Measurements from ENCODE around the gene DGKD.
A peak's percentile ranks its signal among the peaks of the same experiment; 100 is the strongest.
"Not testable (repeated sequence)": the region's sequence is repeated elsewhere in the genome, so short reads cannot be mapped to it uniquely, and the experiment has no call there.

DGKD gene

GRCh38 chr2:233362742-233363141 is 8.4 kb downstream of the DGKD start:
- Mint-ChIP-seq H3K4me3 (no peak overlapping the region), H3K27ac (no peak overlapping the region), H3K36me3 (ENCODE audit: low read depth) (peaks cover 77% of the 10 kb centered on the region), H3K4me1 (ENCODE audit: low read depth) (peaks cover 81% of the 10 kb centered on the region), H3K9me3 (no peaks in the 10 kb centered on the region), H3K27me3 (no peaks in the 10 kb centered on the region)

- peak overlapping the region; percentile 19 for H3K27ac Mint-ChIP-seq
- peaks cover 70% of the 10 kb centered on the region for H3K36me3 Mint-ChIP-seq (ENCODE audit: low read depth)
- no peak overlapping the region for H3K4me3 Mint-ChIP-seq
- H3K9me3 Mint-ChIP-seq: no peaks in the 10 kb centered on the region
- no peaks in the 10 kb centered on the region for H3K27me3 Mint-ChIP-seq
- H3K4me1 Mint-ChIP-seq (ENCODE audit: low read depth): peaks cover 81% of the 10 kb centered on the region
Observed at GRCh38 chr2:233363744-233364235, 9.5 kb downstream of the DGKD start.

- Mint-ChIP-seq H3K27me3 (no peaks in the 10 kb centered on the region), H3K27ac (peak overlapping the region; percentile 57), H3K4me1 (ENCODE audit: low read depth) (peaks cover 79% of the 10 kb centered on the region), H3K36me3 (ENCODE audit: low read depth) (peaks cover 63% of the 10 kb centered on the region), H3K4me3 (no peak overlapping the region), H3K9me3 (no peaks in the 10 kb centered on the region)
Observed at GRCh38 chr2:233365861-233366520, 11.7 kb downstream of the DGKD start.

- H3K4me1 Mint-ChIP-seq (ENCODE audit: low read depth): peaks cover 76% of the 10 kb centered on the region
- no peak overlapping the region for H3K27ac Mint-ChIP-seq
- peaks cover 59% of the 10 kb centered on the region for H3K36me3 Mint-ChIP-seq (ENCODE audit: low read depth)
- no peaks in the 10 kb centered on the region for H3K27me3 Mint-ChIP-seq
- H3K4me3 Mint-ChIP-seq: no peak overlapping the region
- H3K9me3 Mint-ChIP-seq: no peaks in the 10 kb centered on the region
Observed at GRCh38 chr2:233367586-233367985, 13.3 kb downstream of the DGKD start.

GRCh38 chr2:233368756-233369155 is 14.5 kb downstream of the DGKD start:
- Mint-ChIP-seq H3K27me3 (no peaks in the 10 kb centered on the region), H3K4me3 (no peak overlapping the region), H3K36me3 (ENCODE audit: low read depth) (peaks cover 63% of the 10 kb centered on the region), H3K9me3 (no peaks in the 10 kb centered on the region), H3K4me1 (ENCODE audit: low read depth) (peaks cover 73% of the 10 kb centered on the region), H3K27ac (no peak overlapping the region)

- Mint-ChIP-seq H3K36me3 (ENCODE audit: low read depth) (peaks cover 56% of the 10 kb centered on the region), H3K4me1 (ENCODE audit: low read depth) (peaks cover 65% of the 10 kb centered on the region), H3K4me3 (no peak overlapping the region), H3K27me3 (no peaks in the 10 kb centered on the region), H3K9me3 (no peaks in the 10 kb centered on the region), H3K27ac (no peak overlapping the region)
Observed at GRCh38 chr2:233369462-233369861, 15.2 kb downstream of the DGKD start.

GRCh38 chr2:233369897-233370685 is 15.8 kb downstream of the DGKD start:
- no peak overlapping the region for H3K27ac Mint-ChIP-seq
- H3K4me1 Mint-ChIP-seq (ENCODE audit: low read depth): peaks cover 59% of the 10 kb centered on the region
- H3K4me3 Mint-ChIP-seq: no peak overlapping the region
- no peaks in the 10 kb centered on the region for H3K9me3 Mint-ChIP-seq
- no peaks in the 10 kb centered on the region for H3K27me3 Mint-ChIP-seq
- peaks cover 51% of the 10 kb centered on the region for H3K36me3 Mint-ChIP-seq (ENCODE audit: low read depth)

GRCh38 chr2:233371641-233372040 is 17.3 kb downstream of the DGKD start:
- Mint-ChIP-seq H3K36me3 (ENCODE audit: low read depth) (peaks cover 55% of the 10 kb centered on the region), H3K9me3 (no peaks in the 10 kb centered on the region), H3K4me1 (ENCODE audit: low read depth) (peaks cover 56% of the 10 kb centered on the region), H3K27me3 (no peaks in the 10 kb centered on the region), H3K4me3 (no peak overlapping the region), H3K27ac (no peak overlapping the region)

- Mint-ChIP-seq H3K36me3 (ENCODE audit: low read depth) (peaks cover 62% of the 10 kb centered on the region), H3K4me3 (no peak overlapping the region), H3K9me3 (no peaks in the 10 kb centered on the region), H3K4me1 (ENCODE audit: low read depth) (peaks cover 49% of the 10 kb centered on the region), H3K27ac (no peak overlapping the region), H3K27me3 (no peaks in the 10 kb centered on the region)
Observed at GRCh38 chr2:233372855-233373254, 18.6 kb downstream of the DGKD start.

GRCh38 chr2:233373316-233373715 is 19.0 kb downstream of the DGKD start:
- H3K4me1 Mint-ChIP-seq (ENCODE audit: low read depth): peaks cover 44% of the 10 kb centered on the region
- no peak overlapping the region for H3K27ac Mint-ChIP-seq

GRCh38 chr2:233374776-233375175 is 20.5 kb downstream of the DGKD start:
- not testable (repeated sequence) for H3K27ac Mint-ChIP-seq, H3K27me3 Mint-ChIP-seq, H3K9me3 Mint-ChIP-seq, H3K4me3 Mint-ChIP-seq
- H3K36me3 Mint-ChIP-seq (ENCODE audit: low read depth): peaks cover 55% of the 10 kb centered on the region
- H3K4me1 Mint-ChIP-seq (ENCODE audit: low read depth): peaks cover 44% of the 10 kb centered on the region

More at GRCh38 chr2:233373316-233373715, 19.0 kb downstream of the DGKD start:
- H3K36me3 Mint-ChIP-seq (ENCODE audit: low read depth): peaks cover 62% of the 10 kb centered on the region
- H3K4me3 Mint-ChIP-seq: no peak overlapping the region
- no peaks in the 10 kb centered on the region for H3K9me3 Mint-ChIP-seq
- no peaks in the 10 kb centered on the region for H3K27me3 Mint-ChIP-seq

- Mint-ChIP-seq H3K36me3 (ENCODE audit: low read depth) (peaks cover 53% of the 10 kb centered on the region), H3K4me3 (no peak overlapping the region), H3K27me3 (no peaks in the 10 kb centered on the region), H3K4me1 (ENCODE audit: low read depth) (peaks cover 47% of the 10 kb centered on the region), H3K27ac (peak overlapping the region; percentile 22), H3K9me3 (no peaks in the 10 kb centered on the region)
Observed at GRCh38 chr2:233375490-233376314, 21.4 kb downstream of the DGKD start.

- Mint-ChIP-seq H3K27ac (peak overlapping the region; percentile 46), H3K27me3 (no peaks in the 10 kb centered on the region), H3K4me3 (no peak overlapping the region), H3K4me1 (ENCODE audit: low read depth) (peaks cover 73% of the 10 kb centered on the region), H3K36me3 (ENCODE audit: low read depth) (peaks cover 50% of the 10 kb centered on the region), H3K9me3 (no peaks in the 10 kb centered on the region)
Observed at GRCh38 chr2:233379034-233379433, 24.7 kb downstream of the DGKD start.

- no peaks in the 10 kb centered on the region for H3K9me3 Mint-ChIP-seq
- H3K36me3 Mint-ChIP-seq (ENCODE audit: low read depth): peaks cover 55% of the 10 kb centered on the region
- peaks cover 77% of the 10 kb centered on the region for H3K4me1 Mint-ChIP-seq (ENCODE audit: low read depth)
- no peaks in the 10 kb centered on the region for H3K27me3 Mint-ChIP-seq
- peak overlapping the region; percentile 46 for H3K27ac Mint-ChIP-seq
- H3K4me3 Mint-ChIP-seq: no peak overlapping the region
Observed at GRCh38 chr2:233379441-233379840, 25.1 kb downstream of the DGKD start.

Data from stimulated activated naive CD8-positive, alpha-beta T cell treated with anti-CD3 and anti-CD28 coated beads, Interleukin-15, Interleukin-2, amounts not matched to agents 100 ng/mL and 50 ng/mL, for 24 hours (primary cell).